Skeletal muscle tissue (tissue), 4 donors: Measurements from ENCODE around the gene KIF27. TPM values are rescaled to one million over a fixed set of nuclear protein-coding genes. Genes with fewer than 3 reads are reported as not detected.
"Not testable (repeated sequence)": the region's sequence is repeated elsewhere in the genome, so short reads cannot be mapped to it uniquely, and the experiment has no call there.

ENCODE experiments used
- H3K27ac ChIP-seq: one replicate; pipeline ENCODE4 v1.7.0; 2013; ENCODE audit warnings: mild to moderate bottlenecking, low read depth, low read length, inconsistent platforms
- H3K27me3 ChIP-seq, 3 donors: one replicate each; pipeline ENCODE4 v1.7.0; 2013; ENCODE audit warnings: low read length in 3 of 3; ENCODE audit not compliant: control insufficient read depth in 3 of 3, insufficient read depth in 3 of 3
- H3K36me3 ChIP-seq, 3 donors: one replicate each; pipeline ENCODE4 v1.7.0; 2013; ENCODE audit warnings: low read length in 3 of 3; ENCODE audit not compliant: control insufficient read depth in 3 of 3, insufficient read depth in 3 of 3
- H3K4me1 ChIP-seq, 3 donors: one replicate each; pipeline ENCODE4 v1.7.0; 2013; ENCODE audit warnings: low read length in 3 of 3, mild to moderate bottlenecking in 3 of 3; ENCODE audit not compliant: control insufficient read depth in 3 of 3, insufficient read depth in 3 of 3
- H3K4me3 ChIP-seq, 3 donors: one replicate each; pipeline ENCODE4 v1.7.0; 2013; ENCODE audit warnings: low read length in 3 of 3
- H3K9ac ChIP-seq, 3 donors: one replicate each; pipeline ENCODE4 v1.7.0; 2013; ENCODE audit warnings: low read length in 3 of 3, mild to moderate bottlenecking in 3 of 3, moderate library complexity in 2 of 3, low read depth in 1 of 3
- H3K9me3 ChIP-seq, 3 donors: one replicate each; pipeline ENCODE4 v1.7.0; 2013; ENCODE audit warnings: low read length in 3 of 3; ENCODE audit not compliant: control insufficient read depth in 3 of 3
- total RNA-seq: library from RNA; depleted of rRNA; stranded (reverse); fragments of >200 nt; gene quantifications from one replicate; pipeline ENCODE4 v1.2.3, GENCODE V29; 2014
- donor health status: Osteomylitis.

Gene KIF27
- total RNA-seq, 1 donor from 2014 or later, result 6.3 TPM

DNA sequence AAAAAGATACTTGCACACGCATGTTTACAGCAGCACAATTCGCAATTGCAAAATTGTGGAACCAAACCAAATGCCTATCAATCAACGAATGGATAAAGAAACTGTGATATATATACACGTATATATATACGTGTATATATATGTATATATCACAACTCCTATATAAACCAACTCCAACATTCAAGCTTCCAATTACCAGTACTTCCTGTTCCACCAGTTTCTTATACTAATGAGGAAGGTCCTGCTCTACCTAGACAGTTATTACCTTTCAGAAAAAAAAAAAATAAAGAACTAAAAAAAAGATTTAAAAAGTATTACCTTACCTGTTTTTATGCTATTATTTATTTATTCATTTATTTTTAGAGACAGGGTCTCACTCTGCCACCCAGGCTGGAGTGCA, 20.6 kb downstream of the KIF27 start:
- not testable (repeated sequence) for H3K27me3 ChIP-seq, H3K4me1 ChIP-seq, H3K36me3 ChIP-seq, H3K27ac ChIP-seq, H3K9me3 ChIP-seq, H3K9ac ChIP-seq, H3K4me3 ChIP-seq

DNA sequence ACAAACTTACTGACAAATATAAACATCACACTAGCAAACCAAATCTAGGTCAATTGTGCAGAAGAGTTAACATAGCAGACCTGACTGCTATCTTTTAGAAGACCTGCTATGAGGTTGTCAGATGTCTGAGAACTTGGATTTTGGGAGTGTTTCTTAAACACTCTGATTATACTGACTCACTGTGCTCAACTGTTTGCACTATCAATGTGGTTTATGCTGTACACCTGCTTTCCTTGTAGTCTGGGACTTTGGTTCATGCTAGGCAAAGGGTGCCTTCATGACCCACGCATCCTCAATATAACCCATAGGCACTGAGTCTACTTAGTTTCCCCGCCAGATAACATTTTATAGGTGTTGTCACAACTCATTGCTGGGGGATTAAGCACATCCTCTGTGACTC, 26.9 kb downstream of the KIF27 start:
- H3K9ac ChIP-seq, H3K27ac ChIP-seq, H3K4me1 ChIP-seq, H3K27me3 ChIP-seq, H3K9me3 ChIP-seq, H3K4me3 ChIP-seq, H3K36me3 ChIP-seq: not testable (repeated sequence)

DNA sequence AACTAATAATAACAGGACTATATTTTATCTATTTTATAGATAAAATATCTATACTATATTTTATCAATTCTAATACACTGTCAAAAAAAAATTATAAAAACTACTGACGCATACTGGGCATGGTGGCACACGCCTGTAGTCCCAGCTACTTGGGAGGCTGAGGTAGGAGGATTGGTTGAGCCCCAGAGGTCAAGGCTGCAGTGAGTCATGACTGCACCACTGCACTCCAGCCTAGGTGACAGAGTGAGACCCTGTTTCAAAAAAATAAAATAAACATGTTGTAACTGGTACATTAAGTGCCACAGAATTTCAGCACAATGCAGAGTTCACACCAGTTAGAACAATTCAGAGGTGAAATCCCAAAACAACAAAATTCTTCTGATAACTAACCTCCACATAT, 34.7 kb downstream of the KIF27 start:
- H3K9me3 ChIP-seq, H3K27me3 ChIP-seq, H3K27ac ChIP-seq, H3K9ac ChIP-seq, H3K4me3 ChIP-seq, H3K4me1 ChIP-seq, H3K36me3 ChIP-seq: not testable (repeated sequence)

DNA sequence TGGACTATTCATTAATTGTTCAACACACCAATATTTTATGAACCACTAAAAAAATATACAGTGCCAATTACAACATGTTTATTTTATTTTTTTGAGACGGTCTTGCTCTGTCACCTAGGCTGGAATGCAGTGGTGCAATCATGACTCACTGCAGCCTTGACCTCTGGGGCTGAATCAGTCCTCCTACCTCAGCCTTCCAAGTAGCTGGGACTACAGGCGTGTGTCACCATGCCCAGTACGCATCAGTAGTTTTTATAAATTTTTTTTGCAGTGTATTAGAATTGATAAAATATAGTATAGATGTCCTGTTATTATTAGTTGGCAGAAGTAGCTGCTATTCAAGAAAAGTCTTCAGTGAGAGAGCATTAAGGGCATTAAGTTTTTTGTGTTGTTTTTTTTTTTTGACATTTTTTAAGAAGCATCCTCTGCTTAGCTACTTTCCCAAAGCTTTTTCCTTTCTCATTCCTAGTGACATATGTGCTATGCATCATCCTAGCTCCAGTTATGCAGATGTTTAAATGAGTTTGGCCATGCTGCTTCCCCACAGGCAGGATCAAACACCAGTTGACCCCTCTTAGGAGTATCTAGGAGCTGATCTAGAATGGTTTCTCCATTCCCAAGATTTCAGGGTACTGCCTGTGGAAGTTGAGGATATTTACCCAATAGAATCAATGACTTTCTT, 35.5 kb downstream of the KIF27 start:
- not testable (repeated sequence) for H3K27me3 ChIP-seq, H3K4me3 ChIP-seq, H3K9me3 ChIP-seq, H3K4me1 ChIP-seq, H3K27ac ChIP-seq, H3K9ac ChIP-seq, H3K36me3 ChIP-seq

DNA sequence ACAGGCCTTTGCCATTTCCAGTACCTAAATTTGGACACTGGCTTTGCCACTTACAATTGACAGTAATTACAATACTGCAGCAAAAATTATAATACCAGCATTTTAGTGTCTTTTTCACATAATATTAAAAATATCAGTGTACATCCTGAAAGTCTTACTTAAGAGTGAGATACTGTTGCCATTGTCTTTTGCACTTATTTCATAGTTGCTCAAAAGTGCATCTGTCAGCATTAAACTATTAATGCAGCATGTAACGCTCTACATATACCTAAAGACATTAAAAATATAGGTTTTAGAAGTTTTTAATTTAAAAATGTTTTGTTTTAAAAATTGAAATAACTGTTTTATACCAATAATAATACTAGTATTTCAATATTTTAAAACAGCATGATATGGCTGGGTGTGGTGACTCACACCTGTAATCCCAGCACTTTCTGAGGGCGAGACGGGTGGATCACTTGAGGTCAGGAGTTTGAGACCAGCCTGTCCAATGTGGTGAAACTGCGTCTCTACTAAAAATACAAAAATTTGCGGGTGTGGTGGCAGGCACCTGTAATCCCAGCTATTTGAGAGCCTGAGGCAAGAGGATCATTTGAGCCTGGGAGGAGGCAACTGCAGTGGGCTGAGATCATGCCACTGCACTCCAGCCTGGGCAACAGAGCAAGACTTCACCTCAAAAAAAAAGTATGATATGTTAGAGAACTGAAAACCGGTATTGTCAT, 39.4 kb downstream of the KIF27 start:
- H3K27me3 ChIP-seq, H3K36me3 ChIP-seq, H3K9me3 ChIP-seq, H3K4me3 ChIP-seq, H3K9ac ChIP-seq, H3K4me1 ChIP-seq, H3K27ac ChIP-seq: not testable (repeated sequence)

DNA sequence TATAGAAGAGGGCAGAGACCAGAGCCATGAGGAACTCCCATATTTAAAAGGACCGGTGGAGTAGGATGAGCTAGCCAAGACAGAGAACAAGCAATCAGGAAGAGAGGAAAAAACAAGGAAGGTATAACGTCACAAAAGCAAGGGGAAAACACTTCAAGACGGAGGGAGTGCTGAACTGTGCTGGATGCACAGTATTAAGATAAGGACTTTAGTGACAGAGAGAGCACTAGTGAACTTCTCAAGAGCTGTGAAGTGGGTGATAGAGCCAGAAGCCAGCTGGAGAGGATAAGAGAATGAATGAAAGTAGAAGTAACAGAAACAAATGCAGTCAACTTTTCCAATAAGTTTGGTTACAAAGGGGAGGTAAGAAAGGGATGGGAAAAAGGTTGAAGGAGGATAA, 45.7 kb downstream of the KIF27 start:
- H3K27ac ChIP-seq, H3K27me3 ChIP-seq, H3K9me3 ChIP-seq, H3K9ac ChIP-seq, H3K4me3 ChIP-seq, H3K36me3 ChIP-seq, H3K4me1 ChIP-seq: not testable (repeated sequence)

DNA sequence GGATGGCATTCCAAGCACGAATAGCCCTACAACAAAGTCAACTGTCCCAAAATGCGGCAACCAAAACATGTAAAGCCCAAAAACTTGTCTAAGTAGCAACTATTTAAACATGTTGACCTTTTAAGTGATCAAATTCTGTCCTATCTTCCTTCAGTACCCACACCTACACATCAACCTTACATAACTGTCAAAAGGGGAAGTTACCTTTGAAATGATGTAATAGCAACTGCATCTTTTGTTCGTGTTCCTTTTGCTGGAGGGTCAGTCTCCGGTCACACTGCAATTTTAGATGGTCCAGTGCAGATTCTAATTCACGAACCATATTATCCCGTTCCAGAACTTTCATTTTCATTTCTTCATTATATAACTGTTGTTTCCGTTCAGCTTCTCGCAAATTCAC, 71.3 kb downstream of the KIF27 start:
- not testable (repeated sequence) for H3K4me3 ChIP-seq, H3K27me3 ChIP-seq, H3K9me3 ChIP-seq, H3K4me1 ChIP-seq, H3K9ac ChIP-seq, H3K36me3 ChIP-seq, H3K27ac ChIP-seq

DNA sequence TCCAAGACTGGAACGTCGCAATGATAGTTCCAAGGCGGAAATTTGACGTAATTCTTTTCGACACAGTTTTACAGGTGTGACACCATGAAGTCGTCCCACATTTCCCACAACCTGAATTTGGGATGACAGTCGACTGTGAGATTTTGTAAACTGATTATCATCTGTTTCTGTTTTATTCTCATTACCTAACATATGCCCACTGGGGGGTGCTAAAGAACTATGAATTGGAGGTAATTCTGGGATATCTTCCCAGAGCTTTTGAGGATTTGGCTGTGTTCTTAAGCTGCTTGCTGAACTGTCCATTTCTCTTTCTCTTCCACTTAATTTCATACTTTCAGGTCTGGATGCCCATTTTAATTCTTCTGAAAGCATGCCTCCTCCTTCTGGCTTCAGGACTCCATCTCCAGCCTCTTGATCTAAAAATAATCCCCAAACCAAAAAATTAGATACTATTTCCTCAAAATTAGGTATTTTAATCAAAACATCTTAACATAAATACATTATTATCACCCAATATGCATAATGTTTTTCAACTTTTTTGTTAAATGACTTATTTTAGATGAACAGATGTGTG, 84.1 kb downstream of the KIF27 start:
- not testable (repeated sequence) for H3K36me3 ChIP-seq, H3K4me3 ChIP-seq, H3K9ac ChIP-seq, H3K4me1 ChIP-seq, H3K27me3 ChIP-seq, H3K27ac ChIP-seq, H3K9me3 ChIP-seq

DNA sequence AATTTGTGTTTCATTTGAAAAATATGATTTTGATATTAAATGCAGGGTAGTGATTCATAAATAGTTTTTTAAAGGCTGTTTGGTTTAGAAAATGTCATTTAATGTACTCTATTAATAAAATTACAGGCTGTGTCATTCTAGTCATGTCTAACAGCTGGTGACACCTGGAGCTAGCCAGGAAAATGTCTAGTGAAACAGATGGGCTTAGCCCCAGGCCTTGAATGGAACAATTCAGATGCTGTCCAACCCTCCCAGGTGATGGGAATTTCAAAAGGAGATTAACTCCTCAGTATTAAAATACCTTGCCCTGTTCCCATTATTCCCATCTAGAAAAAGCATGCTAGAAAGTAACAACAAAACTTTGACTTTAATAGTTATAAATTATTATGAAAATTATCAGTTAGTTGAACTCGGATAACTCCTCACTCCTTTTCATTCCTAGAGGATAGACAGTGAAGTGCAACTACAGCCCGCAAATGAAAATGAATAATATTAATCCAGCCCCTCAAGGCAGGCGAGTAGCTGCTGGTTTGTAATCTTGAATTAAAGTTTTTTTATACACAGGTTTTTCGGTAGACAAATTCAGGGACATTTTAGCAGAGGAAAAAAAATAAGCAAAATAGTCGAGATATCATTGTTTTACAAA, 90.7 kb downstream of the KIF27 start:
- H3K4me1 ChIP-seq, H3K9ac ChIP-seq, H3K27me3 ChIP-seq, H3K9me3 ChIP-seq, H3K36me3 ChIP-seq, H3K4me3 ChIP-seq, H3K27ac ChIP-seq: not testable (repeated sequence)

DNA sequence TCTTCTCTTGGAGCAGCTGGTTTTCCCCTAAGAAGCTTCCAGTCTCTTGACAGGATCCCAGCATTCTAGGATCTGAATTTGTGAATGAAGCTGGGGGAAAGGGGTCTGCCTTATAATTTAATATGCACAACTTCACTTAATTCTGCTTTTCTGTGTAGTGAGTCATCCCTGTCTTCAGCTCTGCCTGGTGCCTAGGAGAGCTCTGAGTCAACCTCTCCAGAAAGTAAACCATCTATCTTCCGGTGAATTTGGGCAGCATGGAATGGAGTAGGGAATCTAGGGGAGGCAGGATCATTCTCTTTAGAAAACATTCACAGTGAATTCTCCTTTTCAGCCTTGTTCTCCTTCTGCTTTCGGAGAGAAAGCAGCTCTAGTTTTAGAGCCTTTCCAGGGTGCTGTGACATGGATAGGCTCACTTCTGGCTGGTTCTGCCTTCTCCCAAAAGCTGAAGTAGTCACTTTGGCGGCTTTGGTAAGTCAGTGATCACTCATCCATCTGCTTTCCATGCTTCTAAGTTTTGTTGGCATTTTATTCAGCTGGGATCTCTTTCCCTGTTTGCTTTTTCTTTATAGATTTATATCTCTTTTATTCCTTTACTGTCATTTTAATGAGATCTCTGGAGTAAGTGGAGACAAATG, 96.1 kb downstream of the KIF27 start:
- H3K4me1 ChIP-seq, H3K4me3 ChIP-seq, H3K9me3 ChIP-seq, H3K9ac ChIP-seq, H3K27ac ChIP-seq, H3K36me3 ChIP-seq, H3K27me3 ChIP-seq: not testable (repeated sequence)
